ENCODE results near the gene JAZF1.

Gene JAZF1

DNA sequence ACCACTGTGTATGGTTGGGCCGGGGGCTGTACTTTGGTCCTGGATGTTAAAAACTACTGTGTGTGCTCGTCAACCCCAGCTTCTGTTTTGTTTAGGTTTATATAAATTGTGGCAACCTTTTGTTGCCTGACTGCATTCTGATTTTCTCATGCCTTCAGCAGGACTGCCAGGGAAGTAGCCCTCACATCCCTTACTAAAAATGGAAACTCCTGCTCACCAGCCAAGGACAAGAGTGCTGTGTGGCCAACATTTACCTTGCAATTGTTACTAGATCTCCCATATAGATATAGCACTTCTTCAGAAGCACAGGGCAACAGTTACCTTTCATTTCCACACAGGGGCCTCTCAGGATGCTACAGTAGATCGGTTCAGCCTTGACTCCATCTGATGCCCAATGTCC lies 266.2 kb downstream of the JAZF1 start:
- H3K4me3 ChIP-seq (IDR thresholded peaks at IDR 0.05; ENCODE audit: insufficient read depth, low read depth, low read length), result no peak overlapping the region
- H3K27me3 ChIP-seq (ENCODE audit: insufficient read depth, low read depth), result no peaks in the 10 kb centered on the region
- no peaks in the 10 kb centered on the region for H4K20me1 ChIP-seq (ENCODE audit: insufficient read depth)
- H3K79me2 ChIP-seq (ENCODE audit: insufficient read depth, low read depth), result no peaks in the 10 kb centered on the region
- no peak overlapping the region for H3K27ac ChIP-seq
- H3K9ac ChIP-seq, result no peak overlapping the region
- no peak overlapping the region for H3K4me2 ChIP-seq
- H2AFZ ChIP-seq (ENCODE audit: low read depth), result no peak overlapping the region
- H3K36me3 ChIP-seq (ENCODE audit: insufficient read depth), result no peaks in the 10 kb centered on the region
- no peak for TF ChIP-seq CTCF (conservative IDR thresholded peaks at IDR 0.05; ENCODE audit: low read depth, low read length)
- no peaks in the 10 kb centered on the region for H3K4me1 ChIP-seq (ENCODE audit: low read depth, poor library complexity, severe bottlenecking)

DNA sequence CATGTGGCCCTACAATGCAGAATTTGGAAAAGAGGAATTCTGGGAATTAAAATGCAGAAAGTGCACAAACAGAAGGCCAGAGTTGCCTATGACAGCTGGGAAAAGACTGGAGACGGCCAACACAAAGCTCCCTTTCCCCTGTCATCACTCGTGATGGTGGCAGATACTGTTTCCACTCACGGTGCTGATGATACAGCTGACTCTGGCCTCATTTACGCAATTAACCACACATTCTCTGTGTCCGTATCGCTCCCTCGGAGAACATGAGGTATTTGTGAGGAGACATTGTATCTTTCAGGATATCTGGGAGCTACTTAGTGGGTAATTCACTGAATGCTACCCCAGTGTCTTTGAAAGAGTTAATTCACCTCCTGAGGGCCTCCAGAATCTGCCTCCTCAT lies 267.8 kb downstream of the JAZF1 start:
- peaks cover 11% of the 10 kb centered on the region for H3K4me1 ChIP-seq (ENCODE audit: low read depth, poor library complexity, severe bottlenecking)
- H3K9ac ChIP-seq, result no peak overlapping the region
- H2AFZ ChIP-seq (ENCODE audit: low read depth), result no peak overlapping the region
- H4K20me1 ChIP-seq (ENCODE audit: insufficient read depth), result no peaks in the 10 kb centered on the region
- no peak overlapping the region for H3K4me2 ChIP-seq
- TF ChIP-seq CTCF (conservative IDR thresholded peaks at IDR 0.05; ENCODE audit: low read depth, low read length), result no peak
- H3K36me3 ChIP-seq (ENCODE audit: insufficient read depth), result no peaks in the 10 kb centered on the region
- no peaks in the 10 kb centered on the region for H3K79me2 ChIP-seq (ENCODE audit: insufficient read depth, low read depth)
- H3K4me3 ChIP-seq (IDR thresholded peaks at IDR 0.05; ENCODE audit: insufficient read depth, low read depth, low read length), result no peak overlapping the region
- no peaks in the 10 kb centered on the region for H3K27me3 ChIP-seq (ENCODE audit: insufficient read depth, low read depth)
- no peak overlapping the region for H3K27ac ChIP-seq

GRCh38 chr7:27911920-27912319 lies 268.7 kb downstream of the JAZF1 start:
- H3K4me1 ChIP-seq (ENCODE audit: low read depth, poor library complexity, severe bottlenecking), result peaks cover 11% of the 10 kb centered on the region
- TF ChIP-seq CTCF (conservative IDR thresholded peaks at IDR 0.05; ENCODE audit: low read depth, low read length), result no peak
- H3K27ac ChIP-seq, result no peak overlapping the region

GRCh38 chr7:27910326-27910725 lies 270.3 kb downstream of the JAZF1 start:
- Histone ChIP-seq H3K27ac (no peak overlapping the region), H3K36me3 (ENCODE audit: insufficient read depth) (no peaks in the 10 kb centered on the region), H3K27me3 (ENCODE audit: insufficient read depth, low read depth) (no peaks in the 10 kb centered on the region), H3K79me2 (ENCODE audit: insufficient read depth, low read depth) (no peaks in the 10 kb centered on the region), H3K4me3 (IDR thresholded peaks at IDR 0.05; ENCODE audit: insufficient read depth, low read depth, low read length) (no peak overlapping the region), H2AFZ (ENCODE audit: low read depth) (no peak overlapping the region), H3K4me1 (ENCODE audit: low read depth, poor library complexity, severe bottlenecking) (peaks cover 11% of the 10 kb centered on the region), H3K4me2 (no peak overlapping the region), H3K9ac (no peak overlapping the region), H4K20me1 (ENCODE audit: insufficient read depth) (no peaks in the 10 kb centered on the region)
- TF ChIP-seq CTCF (conservative IDR thresholded peaks at IDR 0.05; ENCODE audit: low read depth, low read length), result no peak

More at GRCh38 chr7:27911920-27912319, 268.7 kb downstream of the JAZF1 start:
- H3K4me2 ChIP-seq, result no peak overlapping the region
- no peaks in the 10 kb centered on the region for H4K20me1 ChIP-seq (ENCODE audit: insufficient read depth)
- no peak overlapping the region for H3K9ac ChIP-seq
- H3K4me3 ChIP-seq (IDR thresholded peaks at IDR 0.05; ENCODE audit: insufficient read depth, low read depth, low read length), result no peak overlapping the region
- H3K27me3 ChIP-seq (ENCODE audit: insufficient read depth, low read depth), result no peaks in the 10 kb centered on the region
- no peaks in the 10 kb centered on the region for H3K36me3 ChIP-seq (ENCODE audit: insufficient read depth)
- H3K79me2 ChIP-seq (ENCODE audit: insufficient read depth, low read depth), result no peaks in the 10 kb centered on the region
- H2AFZ ChIP-seq (ENCODE audit: low read depth), result no peak overlapping the region
